HG02678 (cell line): ENCODE data around the gene DUXA.
"Not testable (repeated sequence)": the region's sequence is repeated elsewhere in the genome, so short reads cannot be mapped to it uniquely, and the experiment has no call there.

Experiments
- ATAC-seq: cut with Tn5 transposase; IDR thresholded peaks from one replicate; pipeline ENCODE4 v1.9.1; 2021; ENCODE audit warnings: mild to moderate bottlenecking, moderate library complexity; ENCODE audit not compliant: unreplicated experiment

The DUXA gene

GRCh38 chr19:57167385-57167784 lies at the start of gene DUXA:
Gene DUXA, minus strand, starts transcription at chr19:57167485. Its CDS starts 42 bp downstream, at chr19:57167443.
- ATAC-seq, result no peak

GRCh38 chr19:57212109-57212508 lies 44.8 kb upstream of the DUXA start:
- ATAC-seq, result no peak

DNA sequence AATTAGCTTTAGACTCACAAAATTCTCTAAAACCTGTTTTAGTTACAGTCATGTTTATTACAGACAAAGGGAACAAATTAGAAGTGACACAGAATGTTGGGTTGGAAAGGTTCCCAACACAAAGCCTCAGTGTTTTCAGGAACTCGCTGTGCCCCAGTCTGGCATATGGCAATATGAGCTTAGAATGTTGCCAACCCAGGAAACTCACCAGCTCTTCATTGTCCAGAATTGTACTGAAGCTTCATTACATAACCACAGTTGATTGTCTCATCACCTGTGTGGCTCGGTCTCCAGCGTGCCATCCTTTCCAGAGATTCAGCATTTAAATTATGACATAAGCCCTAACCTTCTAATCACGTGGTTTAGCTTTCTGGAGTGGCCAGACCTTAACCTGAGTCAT lies 43.1 kb upstream of the DUXA start:
- ATAC-seq, result no peak

DNA sequence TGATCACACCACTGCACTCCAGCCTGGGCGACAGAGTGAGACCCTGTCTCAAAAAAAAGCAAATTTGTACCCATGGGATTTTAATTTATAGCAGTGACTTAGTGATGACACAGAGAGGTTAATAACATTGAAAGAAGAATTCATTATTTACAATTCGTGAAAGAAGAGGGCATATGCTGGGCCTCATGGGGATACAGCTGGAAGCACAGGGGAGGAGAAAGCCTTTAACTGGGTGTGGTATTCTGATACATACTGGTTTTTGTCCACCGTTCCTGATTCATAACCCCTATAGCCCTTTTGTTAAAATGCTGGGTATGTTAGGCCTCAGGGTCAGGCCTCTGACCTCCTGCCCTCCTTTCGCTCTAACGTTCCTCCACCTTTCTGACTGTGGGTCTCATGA lies 34.9 kb upstream of the DUXA start:
- ATAC-seq, result no peak

DNA sequence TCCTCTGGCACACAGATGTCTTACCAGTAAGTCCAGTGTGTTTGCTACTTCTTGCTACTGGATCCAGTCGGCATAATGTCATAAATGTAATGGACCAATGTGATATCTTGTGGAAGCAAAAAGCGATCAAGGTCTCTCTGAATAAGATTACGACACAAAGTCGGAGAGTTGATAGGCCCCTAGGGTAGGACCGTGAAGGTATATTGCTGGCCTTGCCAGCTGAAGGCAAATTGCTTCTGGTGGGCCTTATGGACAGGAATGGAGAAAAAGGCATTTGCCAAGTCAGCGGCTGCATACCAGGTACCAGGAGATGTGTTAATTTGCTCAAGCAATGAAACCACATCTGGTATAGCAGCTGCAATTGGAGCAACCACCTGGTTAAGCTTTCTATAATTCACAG lies 30.6 kb upstream of the DUXA start:
- ATAC-seq, result not testable (repeated sequence)

DNA sequence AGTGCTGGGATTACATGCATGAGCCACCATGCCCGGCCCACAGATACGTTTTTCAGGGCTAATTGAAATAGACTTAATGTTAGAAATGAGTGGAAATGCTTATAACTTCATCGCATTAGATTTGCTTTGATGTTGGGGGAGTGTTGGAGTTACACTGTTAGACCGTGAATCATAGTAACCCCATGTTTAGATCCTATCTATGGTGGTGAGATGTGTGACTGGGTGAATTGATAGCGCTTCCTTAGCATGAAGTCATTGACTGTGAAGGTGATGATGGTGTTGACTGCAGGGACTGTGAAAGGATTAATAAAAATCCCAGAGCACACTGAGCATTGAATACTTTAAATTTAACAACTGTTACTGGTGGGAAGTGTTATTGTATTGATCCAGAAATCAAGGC lies 25.7 kb upstream of the DUXA start:
- ATAC-seq, result no peak

GRCh38 chr19:57192077-57192420 lies 24.8 kb upstream of the DUXA start:
- peak; percentile 12 for ATAC-seq

- ATAC-seq, result peak; percentile 95
Measured at GRCh38 chr19:57191141-57192076, 24.1 kb upstream of the DUXA start, which contains the start of gene ZNF264. Gene ZNF264, plus strand, starts transcription at chr19:57191500. Its CDS starts 414 bp downstream, at chr19:57191914.

DNA sequence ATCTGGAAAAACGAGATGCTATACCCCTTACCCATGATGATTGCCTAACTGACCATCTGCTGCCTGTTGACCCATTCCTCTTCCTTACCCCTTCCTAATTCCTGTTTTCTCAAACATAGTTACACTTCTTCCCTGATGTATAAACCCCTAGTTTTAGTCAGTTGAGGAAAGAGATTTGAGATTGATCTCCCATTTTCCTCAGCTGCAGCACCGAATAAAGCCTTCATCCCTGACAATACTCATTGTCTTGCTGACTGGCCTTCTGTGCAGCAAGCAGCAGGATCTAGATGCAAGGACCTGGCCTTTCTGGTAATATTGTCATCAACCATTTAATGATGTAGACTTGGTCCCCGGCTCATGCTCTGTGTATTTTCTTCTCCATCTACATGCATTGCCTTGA lies 23.0 kb upstream of the DUXA start:
- no peak for ATAC-seq

DNA sequence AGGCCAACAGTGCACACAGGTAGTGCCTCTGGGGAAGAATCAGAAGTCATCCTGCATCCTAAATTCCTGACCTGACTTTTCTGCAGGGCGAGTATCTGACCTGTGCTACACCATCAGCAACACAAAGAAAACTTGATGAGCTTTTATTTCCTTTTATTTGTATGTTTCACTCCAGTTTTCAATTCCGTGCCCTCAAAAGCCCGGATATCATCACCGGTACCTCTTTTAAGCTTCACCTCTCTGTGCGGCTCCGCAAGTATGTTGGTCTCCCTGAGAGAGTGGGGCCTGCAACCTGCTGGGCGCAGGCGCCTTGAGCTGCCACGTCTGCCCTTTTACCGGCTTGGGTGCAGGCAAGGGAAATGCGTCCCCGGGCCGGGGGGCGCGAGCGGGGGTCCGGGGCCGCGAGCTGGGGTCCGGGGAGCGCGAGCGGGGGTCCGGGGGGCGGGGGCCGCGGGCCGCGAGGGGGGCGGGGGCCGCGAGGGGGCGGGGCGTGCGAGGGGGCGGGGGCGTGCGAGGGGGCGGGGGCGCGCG lies 4.3 kb upstream of the DUXA start:
- ATAC-seq, result no peak

DNA sequence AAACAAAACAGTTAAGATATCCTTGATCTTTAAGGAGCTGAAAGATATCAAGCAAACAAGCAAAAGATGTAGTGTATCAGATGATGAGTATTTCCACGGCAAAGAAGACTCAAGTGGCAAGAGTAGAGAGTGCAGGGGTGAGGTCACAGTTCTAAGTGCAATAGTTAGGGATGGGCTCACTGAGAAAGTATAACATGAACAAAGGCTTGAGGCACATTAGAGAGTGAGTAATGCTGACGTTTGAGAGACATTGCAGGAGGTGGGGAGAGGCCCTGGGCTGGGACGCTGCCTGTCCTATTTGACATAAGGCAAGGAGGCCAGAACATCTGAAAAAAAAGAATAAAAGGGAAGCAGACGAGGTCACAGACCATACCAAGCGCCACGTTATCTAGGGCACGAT lies 1.4 kb downstream of the DUXA start:
- no peak for ATAC-seq

DNA sequence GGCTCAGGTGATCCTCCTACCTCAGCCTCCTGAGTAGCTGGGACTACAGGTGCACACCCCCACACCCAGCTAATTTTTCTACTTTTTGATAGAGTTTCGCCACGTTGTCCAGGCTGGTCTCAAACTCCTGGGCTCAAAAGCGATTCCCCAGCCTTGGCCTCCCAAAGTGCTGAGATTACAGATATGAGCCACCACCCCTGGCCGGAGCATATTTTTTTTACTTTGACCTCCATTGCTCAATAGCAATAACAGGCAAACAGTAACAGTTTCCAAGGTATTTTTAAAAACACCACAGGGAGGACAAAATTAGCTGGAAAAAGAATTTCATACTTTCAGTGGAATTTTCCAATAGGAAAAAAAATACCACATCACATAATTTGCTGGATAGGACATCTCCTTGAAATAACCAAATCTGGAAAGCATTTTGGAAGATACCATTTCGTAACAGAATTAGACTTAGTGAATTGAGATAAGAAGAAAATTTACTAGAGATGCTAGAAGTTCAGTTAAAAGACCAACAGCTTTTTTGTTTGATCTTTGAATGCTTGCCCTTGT lies 5.2 kb downstream of the DUXA start:
- no peak for ATAC-seq

DNA sequence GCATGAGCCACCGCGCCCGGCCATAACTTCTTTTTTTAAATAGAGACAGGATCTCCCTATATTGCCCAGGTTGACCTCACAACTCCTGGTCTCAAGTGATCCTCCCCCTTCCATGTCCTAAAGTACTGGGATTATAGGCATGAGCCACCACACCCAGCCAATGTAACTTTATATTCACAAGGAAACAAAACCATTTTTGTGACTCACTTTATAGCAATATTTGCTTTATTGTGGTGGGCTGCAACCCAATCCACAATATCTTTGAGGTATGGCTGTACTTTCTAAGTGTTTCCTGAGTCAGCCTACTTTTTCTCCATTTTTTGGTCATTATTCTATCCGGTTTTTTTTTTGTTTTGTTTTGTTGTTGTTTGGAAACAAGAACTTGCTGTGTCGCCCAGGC lies 14.4 kb downstream of the DUXA start:
- ATAC-seq, result no peak

GRCh38 chr19:57141699-57142098 lies 25.6 kb downstream of the DUXA start:
- ATAC-seq, result no peak

GRCh38 chr19:57135797-57136196 lies 31.5 kb downstream of the DUXA start:
- ATAC-seq, result no peak

GRCh38 chr19:57127403-57127802 lies 39.9 kb downstream of the DUXA start:
- not testable (repeated sequence) for ATAC-seq

DNA sequence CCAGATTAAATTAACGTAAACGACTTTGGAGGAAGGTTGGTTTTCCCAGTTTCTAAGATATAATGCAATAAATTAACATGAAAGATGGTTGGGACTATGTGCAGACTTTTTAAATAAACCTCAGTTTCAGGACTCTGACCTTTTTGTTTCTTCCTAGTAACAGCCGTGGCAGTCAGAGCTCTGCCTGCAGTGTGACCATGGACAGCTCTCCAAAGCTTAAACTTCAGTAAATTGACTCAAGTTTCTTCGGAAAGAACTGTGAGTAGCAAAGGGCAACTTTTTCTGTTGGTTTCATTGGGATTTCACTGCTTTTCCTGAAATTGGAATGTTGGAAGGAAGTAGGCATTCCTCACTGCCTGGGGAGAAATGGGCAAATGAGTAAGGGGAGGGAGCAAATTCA lies 43.4 kb downstream of the DUXA start:
- ATAC-seq, result no peak

GRCh38 chr19:57118848-57119247 lies 48.4 kb downstream of the DUXA start:
- ATAC-seq, result no peak

DNA sequence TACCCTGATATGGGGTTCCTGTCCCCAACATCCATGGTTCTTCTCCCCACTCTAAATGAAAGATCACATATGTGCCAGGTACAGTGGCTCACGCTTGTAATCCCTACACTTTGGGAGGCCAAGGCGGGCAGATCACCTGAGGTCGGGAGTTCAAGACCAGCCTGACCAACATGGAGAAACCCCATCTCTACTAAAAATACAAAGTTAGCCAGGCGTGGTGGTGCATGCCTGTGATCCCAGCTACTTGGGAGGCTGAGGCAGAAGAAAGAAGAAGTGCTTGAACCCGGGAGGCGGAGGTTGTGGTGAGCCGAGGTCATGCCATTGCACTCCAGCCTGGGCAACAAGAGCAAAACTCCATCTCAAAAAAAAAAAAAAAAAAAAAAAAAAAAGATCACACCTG lies 53.8 kb downstream of the DUXA start:
- ATAC-seq, result not testable (repeated sequence)

GRCh38 chr19:57111329-57111644 lies 56.0 kb downstream of the DUXA start:
- no peak for ATAC-seq

DNA sequence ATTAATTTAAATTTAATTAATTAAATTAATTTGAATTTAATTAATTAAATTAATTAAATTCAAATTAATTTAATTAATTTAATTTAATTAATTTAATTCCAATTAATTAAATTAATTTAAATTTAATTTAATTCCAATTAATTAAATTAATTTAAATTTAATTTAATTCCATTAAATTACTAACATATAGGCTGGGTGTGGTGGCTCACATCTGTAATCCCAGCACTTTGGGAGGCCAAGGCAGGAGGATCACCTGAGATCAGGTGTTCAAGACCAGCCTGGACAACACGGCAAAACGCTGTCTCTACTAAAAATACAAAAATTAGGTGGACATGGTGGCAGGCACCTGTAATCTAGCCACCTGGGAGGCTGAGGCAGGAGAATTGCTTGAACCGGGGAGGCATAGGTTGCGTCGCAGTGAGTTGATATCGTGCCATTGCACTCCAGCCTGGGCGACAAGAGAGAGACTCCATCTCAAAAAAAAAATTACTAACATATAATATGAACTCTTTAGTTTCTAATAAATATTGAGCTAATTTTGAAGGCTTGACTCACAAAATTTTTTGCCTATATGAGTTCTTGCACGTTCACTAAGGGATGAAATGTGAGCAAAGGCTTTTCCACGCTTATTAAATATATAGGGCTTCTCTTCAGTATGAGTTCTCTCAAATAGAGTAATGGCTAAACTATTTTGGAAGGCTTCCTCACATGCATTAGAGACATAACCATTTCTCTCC lies 56.5 kb downstream of the DUXA start:
- no peak for ATAC-seq
